Omental fat pad (tissue), 4 donors: Measurements from ENCODE around the gene ARL3. TPM values are rescaled to one million over a fixed set of nuclear protein-coding genes. Genes with fewer than 3 reads are reported as not detected.

Experiments
- ATAC-seq: fragments of 150-250 bp; one replicate; pipeline ENCODE4 v1.9.1; 2016; ENCODE audit warnings: mild to moderate bottlenecking, moderate library complexity; ENCODE audit not compliant: low FRiP score
- DNase-seq: peaks from one replicate; pipeline ENCODE4 v3.0.0-alpha.2; 2019; ENCODE audit warnings: low spot score
- CTCF ChIP-seq, 3 donors: fragments of 450-650 bp; IDR thresholded peaks; one replicate each; pipeline ENCODE4 v1.5.1; 2016 to 2017; ENCODE audit warnings: antibody characterized with exemption in 3 of 3, mild to moderate bottlenecking in 3 of 3, moderate library complexity in 2 of 3
- total RNA-seq, 4 donors: library from RNA; depleted of rRNA; stranded (reverse); fragments of >200 nt; gene quantifications; one replicate each; pipeline ENCODE4 v1.1.0, GENCODE V29; 2016

ARL3 gene
- total RNA-seq, 4 donors from 2014 or later, result 2.8 to 6.1 (median 3.9) TPM

- ATAC-seq (no peak), DNase-seq (no peak)
- no peak for TF ChIP-seq CTCF (IDR thresholded peaks at IDR 0.05)
These were observed 62.6 kb downstream of the ARL3 start for GRCh38 chr10:102651455-102652169.

GRCh38 chr10:102650655-102651454 is 63.3 kb downstream of the ARL3 start:
- no peak for DNase-seq
- ATAC-seq, result no peak
- no peak for TF ChIP-seq CTCF (IDR thresholded peaks at IDR 0.05)

GRCh38 chr10:102649797-102650654 is 64.2 kb downstream of the ARL3 start:
- no peak for DNase-seq
- ATAC-seq, result no peak
- TF ChIP-seq CTCF (IDR thresholded peaks at IDR 0.05), result no peak

- no peak for TF ChIP-seq CTCF (IDR thresholded peaks at IDR 0.05)
- DNase-seq, result no peak
These were observed 65.1 kb downstream of the ARL3 start for GRCh38 chr10:102648889-102649796.

GRCh38 chr10:102648269-102648888 is 65.8 kb downstream of the ARL3 start:
- ATAC-seq, result no peak
- no peak for DNase-seq
- no peak for TF ChIP-seq CTCF (IDR thresholded peaks at IDR 0.05)

More at GRCh38 chr10:102648889-102649796, 65.1 kb downstream of the ARL3 start:
- no peak for ATAC-seq
